HG03159 (cell line): ENCODE measurements around the gene PRPSAP2.
"Not testable (repeated sequence)": the region's sequence is repeated elsewhere in the genome, so short reads cannot be mapped to it uniquely, and the experiment has no call there.

ENCODE experiments used
- ATAC-seq: cut with Tn5 transposase; IDR thresholded peaks from one replicate; pipeline ENCODE4 v1.9.1; 2021; ENCODE audit warnings: mild to moderate bottlenecking, moderate library complexity; ENCODE audit not compliant: unreplicated experiment

The PRPSAP2 gene

GRCh38 chr17:18937981-18938691 lies 80.2 kb downstream of the PRPSAP2 start:
- no peak for ATAC-seq

GRCh38 chr17:18938692-18939023 lies 80.7 kb downstream of the PRPSAP2 start:
- ATAC-seq = no peak

GRCh38 chr17:18944646-18945045 lies 86.7 kb downstream of the PRPSAP2 start:
- ATAC-seq = no peak

- no peak for ATAC-seq
Observed at GRCh38 chr17:18946536-18946935, 88.6 kb downstream of the PRPSAP2 start.

GRCh38 chr17:18947866-18948265 lies 89.9 kb downstream of the PRPSAP2 start:
- ATAC-seq = no peak

GRCh38 chr17:18948476-18949006 lies 90.6 kb downstream of the PRPSAP2 start:
- no peak for ATAC-seq

GRCh38 chr17:18949566-18949965 lies 91.6 kb downstream of the PRPSAP2 start:
- no peak for ATAC-seq

- no peak for ATAC-seq
Observed at GRCh38 chr17:18950346-18950745, 92.4 kb downstream of the PRPSAP2 start.

- no peak for ATAC-seq
Observed at GRCh38 chr17:18950944-18951905, 93.3 kb downstream of the PRPSAP2 start.

GRCh38 chr17:18951941-18952842 lies 94.3 kb downstream of the PRPSAP2 start, which contains the start of gene SLC5A10:
SLC5A10 (plus strand) TSS chr17:18952165; CDS start chr17:18952206, 41 bp downstream.
- ATAC-seq = no peak

- ATAC-seq = no peak
Observed at GRCh38 chr17:18953231-18953728, 95.3 kb downstream of the PRPSAP2 start.

GRCh38 chr17:18954321-18954720 lies 96.4 kb downstream of the PRPSAP2 start:
- ATAC-seq = no peak

- no peak for ATAC-seq
Observed at GRCh38 chr17:18955009-18955408, 97.1 kb downstream of the PRPSAP2 start.

- not testable (repeated sequence) for ATAC-seq
Observed at GRCh38 chr17:18956021-18956420, 98.1 kb downstream of the PRPSAP2 start.

GRCh38 chr17:18956581-18956980 lies 98.7 kb downstream of the PRPSAP2 start:
- no peak for ATAC-seq

GRCh38 chr17:18957831-18958230 lies 99.9 kb downstream of the PRPSAP2 start:
- ATAC-seq = no peak

- ATAC-seq = no peak
Observed at GRCh38 chr17:18958611-18959010, 100.7 kb downstream of the PRPSAP2 start.

GRCh38 chr17:18959071-18959844 lies 101.3 kb downstream of the PRPSAP2 start:
- ATAC-seq = no peak

GRCh38 chr17:18959845-18960240 lies 101.9 kb downstream of the PRPSAP2 start:
- no peak for ATAC-seq

- ATAC-seq = no peak
Observed at GRCh38 chr17:18960241-18960665, 102.3 kb downstream of the PRPSAP2 start.
